HFFc6 (cell line): Measurements from ENCODE around the gene ANKS6. TPM values are rescaled to one million over a fixed set of nuclear protein-coding genes. Genes with fewer than 3 reads are reported as not detected.

ENCODE experiments used
- DNase-seq: peaks from one replicate; pipeline ENCODE4 v3.0.0-alpha.2; 2018
- H3K27ac Mint-ChIP-seq: 2 replicates; pipeline ENCODE4 v1.8.0; 2020; ENCODE audit warnings: mild to moderate bottlenecking, mixed read lengths
- H3K27me3 Mint-ChIP-seq: 2 replicates; pipeline ENCODE4 v1.8.0; 2021; ENCODE audit warnings: mild to moderate bottlenecking, moderate library complexity, mixed read lengths; ENCODE audit not compliant: insufficient read depth
- H3K36me3 Mint-ChIP-seq: 2 replicates; pipeline ENCODE4 v1.8.0; 2021; ENCODE audit warnings: low read depth, mixed read lengths
- H3K4me1 Mint-ChIP-seq: 2 replicates; pipeline ENCODE4 v1.8.0; 2020; ENCODE audit warnings: low read depth, mixed read lengths
- H3K4me3 Mint-ChIP-seq: 2 replicates; pipeline ENCODE4 v1.8.0; 2020; ENCODE audit warnings: mild to moderate bottlenecking, moderate library complexity, mixed read lengths
- H3K9me3 Mint-ChIP-seq: 2 replicates; pipeline ENCODE4 v1.8.0; 2020; ENCODE audit warnings: mild to moderate bottlenecking, mixed read lengths
- CTCF ChIP-seq: fragments of 200-600 bp; sonication (generic); IDR thresholded peaks from 2 replicates; pipeline ENCODE4 v1.5.0; 2021; ENCODE audit warnings: antibody characterized with exemption, mild to moderate bottlenecking
- total RNA-seq, 6 experiments: library from RNA; stranded (reverse); fragmentation: NEBNext Ultra II Directional; extraction: Animal tissue kit (Norgen Biotek cat#: 25700); gene quantifications; 2 replicates in 1 of 6; 3 replicates in 5 of 6; pipeline ENCODE4 v1.2.3, GENCODE V29; 2021

ANKS6 gene
- total RNA-seq, 6 experiments from 2014 or later = 12.7 to 16.6 (median 14.8) TPM

GRCh38 chr9:98795295-98795955 is 930 bp downstream of the ANKS6 start:
- peak overlapping the region; percentile 86 for H3K4me3 Mint-ChIP-seq
- H3K27ac Mint-ChIP-seq = no peak overlapping the region
- H3K36me3 Mint-ChIP-seq = peaks cover 14% of the 10 kb centered on the region
- H3K27me3 Mint-ChIP-seq = peaks cover 2% of the 10 kb centered on the region; the same call in 1 of the 2 replicates
- H3K4me1 Mint-ChIP-seq = peaks cover 39% of the 10 kb centered on the region
- no peak for TF ChIP-seq CTCF
- DNase-seq = no peak
- H3K9me3 Mint-ChIP-seq = peaks cover 16% of the 10 kb centered on the region

GRCh38 chr9:98794802-98795201 is 1.6 kb downstream of the ANKS6 start:
- Mint-ChIP-seq H3K27me3 (peaks cover 2% of the 10 kb centered on the region; the same call in 1 of the 2 replicates), H3K4me3 (peak overlapping the region; percentile 86), H3K9me3 (peaks cover 16% of the 10 kb centered on the region), H3K27ac (no peak overlapping the region), H3K4me1 (peaks cover 39% of the 10 kb centered on the region), H3K36me3 (peaks cover 14% of the 10 kb centered on the region)
- no peak for DNase-seq
- no peak for TF ChIP-seq CTCF

GRCh38 chr9:98793031-98793430 is 3.3 kb downstream of the ANKS6 start:
- no peak for TF ChIP-seq CTCF
- H3K4me1 Mint-ChIP-seq = peaks cover 39% of the 10 kb centered on the region
- H3K4me3 Mint-ChIP-seq = no peak overlapping the region
- no peak for DNase-seq
- peaks cover 5% of the 10 kb centered on the region for H3K9me3 Mint-ChIP-seq
- peaks cover 12% of the 10 kb centered on the region for H3K36me3 Mint-ChIP-seq
- no peaks in the 10 kb centered on the region; the same call in 1 of the 2 replicates for H3K27me3 Mint-ChIP-seq
- no peak overlapping the region for H3K27ac Mint-ChIP-seq

- peaks cover 7% of the 10 kb centered on the region; the same call in 1 of the 2 replicates for H3K36me3 Mint-ChIP-seq
- peak overlapping the region; percentile 65 for H3K27ac Mint-ChIP-seq
- no peaks in the 10 kb centered on the region for H3K27me3 Mint-ChIP-seq
- H3K4me1 Mint-ChIP-seq = peaks cover 39% of the 10 kb centered on the region
- no peaks in the 10 kb centered on the region for H3K9me3 Mint-ChIP-seq
- no peak for DNase-seq
- TF ChIP-seq CTCF = no peak
- no peak overlapping the region for H3K4me3 Mint-ChIP-seq
These were observed 4.5 kb downstream of the ANKS6 start for GRCh38 chr9:98791608-98792490.

GRCh38 chr9:98790842-98791607 is 5.3 kb downstream of the ANKS6 start:
- H3K9me3 Mint-ChIP-seq = no peaks in the 10 kb centered on the region
- TF ChIP-seq CTCF = peak; percentile 100
- H3K4me3 Mint-ChIP-seq = no peak overlapping the region
- peak; percentile 93 for DNase-seq
- H3K27me3 Mint-ChIP-seq = no peaks in the 10 kb centered on the region
- H3K36me3 Mint-ChIP-seq = peaks cover 7% of the 10 kb centered on the region; the same call in 1 of the 2 replicates
- H3K27ac Mint-ChIP-seq = peak overlapping the region; percentile 63
- H3K4me1 Mint-ChIP-seq = peaks cover 39% of the 10 kb centered on the region
